Measurements from ENCODE around the gene MS4A14. TPM values are rescaled to one million over a fixed set of nuclear protein-coding genes. Genes with fewer than 3 reads are reported as not detected.

MS4A14 gene
- total RNA-seq, 1 experiment from 2014 or later: not detected

- H3K4me1 Mint-ChIP-seq (ENCODE audit: low read depth, unreplicated experiment): peaks cover 22% of the 10 kb centered on the region
- no peaks in the 10 kb centered on the region for H3K9me3 Mint-ChIP-seq (ENCODE audit: low read depth, unreplicated experiment)
- H3K27ac Mint-ChIP-seq (ENCODE audit: unreplicated experiment): peak overlapping the region; percentile 19
- no peak for DNase-seq
- CTCF ChIA-PET: interaction anchor here (0.9 kb wide), 1 partner anchor 106 kb away, joined by 3 read pairs; no protein-coding TSS in a partner anchor
- no peaks in the 10 kb centered on the region for H3K36me3 Mint-ChIP-seq (ENCODE audit: insufficient read depth, unreplicated experiment)
- no peak for TF ChIP-seq CTCF (IDR thresholded peaks at IDR 0.05; ENCODE audit: unreplicated experiment)
- intact Hi-C loops (cut with micrococcal nuclease; ENCODE audit: unreplicated experiment): loop anchor here (5.0 kb wide), 1 partner anchor 96 kb away; no protein-coding TSS in a partner anchor
- BruUV-seq (replicated peaks): no TSS peak
- H3K27me3 Mint-ChIP-seq (ENCODE audit: unreplicated experiment): no peaks in the 10 kb centered on the region
- no peak overlapping the region for H3K4me3 Mint-ChIP-seq (ENCODE audit: low read depth, unreplicated experiment)
Measured at GRCh38 chr11:60371386-60371785, 24.9 kb upstream of the MS4A14 start.

- no TSS peak for BruUV-seq (replicated peaks)
- intact Hi-C loops (cut with micrococcal nuclease; ENCODE audit: unreplicated experiment): loop anchor here (5.0 kb wide), 1 partner anchor 95 kb away; no protein-coding TSS in a partner anchor
- DNase-seq: no peak
- Mint-ChIP-seq H3K27ac (ENCODE audit: unreplicated experiment) (no peak overlapping the region), H3K4me1 (ENCODE audit: low read depth, unreplicated experiment) (peaks cover 26% of the 10 kb centered on the region), H3K9me3 (ENCODE audit: low read depth, unreplicated experiment) (no peaks in the 10 kb centered on the region), H3K27me3 (ENCODE audit: unreplicated experiment) (no peaks in the 10 kb centered on the region), H3K36me3 (ENCODE audit: insufficient read depth, unreplicated experiment) (no peaks in the 10 kb centered on the region), H3K4me3 (ENCODE audit: low read depth, unreplicated experiment) (no peak overlapping the region)
- TF ChIP-seq CTCF (IDR thresholded peaks at IDR 0.05; ENCODE audit: unreplicated experiment): no peak
- CTCF ChIA-PET: no interaction called here
Measured at GRCh38 chr11:60371854-60372253, 24.4 kb upstream of the MS4A14 start.

- DNase-seq: no peak
- H3K9me3 Mint-ChIP-seq (ENCODE audit: low read depth, unreplicated experiment): no peaks in the 10 kb centered on the region
- intact Hi-C loops (cut with micrococcal nuclease; ENCODE audit: unreplicated experiment): loop anchor here (5.0 kb wide), 1 partner anchor 95 kb away; no protein-coding TSS in a partner anchor
- peaks cover 28% of the 10 kb centered on the region for H3K4me1 Mint-ChIP-seq (ENCODE audit: low read depth, unreplicated experiment)
- no peak for TF ChIP-seq CTCF (IDR thresholded peaks at IDR 0.05; ENCODE audit: unreplicated experiment)
- H3K36me3 Mint-ChIP-seq (ENCODE audit: insufficient read depth, unreplicated experiment): no peaks in the 10 kb centered on the region
- BruUV-seq (replicated peaks): no TSS peak
- H3K4me3 Mint-ChIP-seq (ENCODE audit: low read depth, unreplicated experiment): no peak overlapping the region
- no peaks in the 10 kb centered on the region for H3K27me3 Mint-ChIP-seq (ENCODE audit: unreplicated experiment)
- CTCF ChIA-PET: no interaction called here
- no peak overlapping the region for H3K27ac Mint-ChIP-seq (ENCODE audit: unreplicated experiment)
Measured at GRCh38 chr11:60372767-60373166, 23.5 kb upstream of the MS4A14 start.

GRCh38 chr11:60375316-60375715, 20.9 kb upstream of the MS4A14 start:
- TF ChIP-seq CTCF (IDR thresholded peaks at IDR 0.05; ENCODE audit: unreplicated experiment): no peak
- Mint-ChIP-seq H3K27me3 (ENCODE audit: unreplicated experiment) (peaks cover 10% of the 10 kb centered on the region), H3K36me3 (ENCODE audit: insufficient read depth, unreplicated experiment) (no peaks in the 10 kb centered on the region), H3K4me1 (ENCODE audit: low read depth, unreplicated experiment) (peaks cover 24% of the 10 kb centered on the region), H3K9me3 (ENCODE audit: low read depth, unreplicated experiment) (no peaks in the 10 kb centered on the region), H3K4me3 (ENCODE audit: low read depth, unreplicated experiment) (no peak overlapping the region), H3K27ac (ENCODE audit: unreplicated experiment) (no peak overlapping the region)
- CTCF ChIA-PET: no interaction called here
- no peak for DNase-seq
- intact Hi-C loops (cut with micrococcal nuclease; ENCODE audit: unreplicated experiment): no loop called here
- BruUV-seq (replicated peaks): no TSS peak
